Uterus (tissue), 4 donors: ENCODE data around the gene CLPX. TPM values are rescaled to one million over a fixed set of nuclear protein-coding genes. Genes with fewer than 3 reads are reported as not detected.

ENCODE experiments used
- DNase-seq, 2 donors: peaks; one replicate each; pipeline ENCODE4 v3.0.0-alpha.2; 2019 to 2020
- H3K27ac ChIP-seq, 2 donors: fragments of 200-600 bp; sonication (generic); 1 replicate in 1 of 2; 2 replicates in 1 of 2; pipeline ENCODE4 v1.5.1; 2016 to 2018
- H3K27me3 ChIP-seq, 2 donors: fragments of 200-600 bp; sonication (generic); one replicate each; pipeline ENCODE4 v1.5.1; 2018 to 2019; ENCODE audit warnings: control low read depth in 1 of 2
- H3K36me3 ChIP-seq, 2 donors: fragments of 200-600 bp; sonication (generic); one replicate each; pipeline ENCODE4 v1.5.1; 2019; ENCODE audit warnings: control low read depth in 1 of 2
- H3K4me1 ChIP-seq, 2 donors: fragments of 200-600 bp; sonication (generic); one replicate each; pipeline ENCODE4 v1.5.1; 2018 to 2019; ENCODE audit warnings: control low read depth in 1 of 2
- H3K4me3 ChIP-seq, 2 donors: fragments of 200-600 bp; sonication (generic); 1 replicate in 1 of 2; 2 replicates in 1 of 2; pipeline ENCODE4 v1.5.1; 2018 to 2019; ENCODE audit warnings: mild to moderate bottlenecking in 1 of 2
- H3K9me3 ChIP-seq, 2 donors: fragments of 200-600 bp; sonication (generic); one replicate each; pipeline ENCODE4 v1.5.1; 2019; ENCODE audit warnings: control low read depth in 1 of 2
- CTCF ChIP-seq, 4 experiments: fragments of 200-600 bp in 2 of 4; fragments of 450-650 bp in 2 of 4; sonication (generic) in 2 of 4; IDR thresholded peaks; one replicate each; pipeline ENCODE4 v1.5.1; 2016 to 2019; ENCODE audit warnings: antibody characterized with exemption in 4 of 4, mild to moderate bottlenecking in 2 of 4, moderate library complexity in 1 of 4
- POLR2A ChIP-seq, 2 donors: fragments of 450-650 bp; IDR thresholded peaks; one replicate each; pipeline ENCODE4 v1.6.1; 2016; ENCODE audit warnings: antibody characterized with exemption in 2 of 2, mild to moderate bottlenecking in 1 of 2, moderate library complexity in 1 of 2
- intact Hi-C: fragments of 100-400 bp; cut with DNase I; formaldehyde crosslinking; loops from one replicate; pipeline ENCODE4 v1.15.1; 2023; ENCODE audit warnings: low total_unique reads
- total RNA-seq, 4 donors: library from RNA; depleted of rRNA in 3 of 4; stranded (reverse); fragments of >200 nt in 3 of 4; gene quantifications; one replicate each; pipeline versions ENCODE4 v1.1.0 to v1.2.4, GENCODE V29; 2014 to 2023
- donor health status: DM: yes; HTN: yes; CAD: no.

The CLPX gene
- total RNA-seq, 4 donors from 2014 or later: 21.0 to 85.2 (median 51.8) TPM

GRCh38 chr15:65207280-65207840 lies 22.2 kb upstream of the CLPX start:
- Histone ChIP-seq H3K4me3 (no peak overlapping the region), H3K36me3 (no peaks in the 10 kb centered on the region), H3K27me3 (no peaks in the 10 kb centered on the region), H3K9me3 (no peaks in the 10 kb centered on the region), H3K4me1 (peaks cover 0 to 4% of the 10 kb centered on the region in 2 donors), H3K27ac (no peak overlapping the region)
- intact Hi-C loops: no loop called here
- no peak for TF ChIP-seq CTCF (IDR thresholded peaks at IDR 0.05)
- no peak for TF ChIP-seq POLR2A (IDR thresholded peaks at IDR 0.05)
- DNase-seq: no peak

DNA sequence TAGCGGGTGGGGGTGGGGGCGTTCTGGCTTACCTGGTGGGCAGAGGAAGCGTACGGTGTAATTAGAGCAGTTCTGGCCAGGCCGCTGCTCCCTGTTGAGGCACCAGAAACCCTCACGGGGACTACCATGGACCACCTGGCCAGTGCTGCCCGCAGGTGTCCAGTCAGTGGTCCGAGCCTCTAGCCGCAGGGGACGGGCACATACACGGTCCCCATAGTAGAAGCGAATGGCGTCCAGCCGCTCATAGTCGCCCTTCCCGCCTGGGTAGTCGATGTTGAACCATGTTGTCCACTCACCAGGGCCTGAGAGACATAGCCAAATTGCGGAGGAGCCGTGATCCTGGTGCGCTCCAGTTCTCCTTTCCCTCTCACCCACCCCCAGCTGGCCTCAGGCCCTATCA lies 21.6 kb upstream of the CLPX start:
- intact Hi-C loops: no loop called here
- H3K27ac ChIP-seq: no peak overlapping the region
- TF ChIP-seq POLR2A (IDR thresholded peaks at IDR 0.05) (no peak), CTCF (IDR thresholded peaks at IDR 0.05) (no peak)

GRCh38 chr15:65204931-65205660 lies 20.0 kb upstream of the CLPX start:
- intact Hi-C loops: no loop called here

More for the DNA sequence above, 21.6 kb upstream of the CLPX start:
- no peaks in the 10 kb centered on the region for H3K27me3 ChIP-seq
- H3K4me1 ChIP-seq: peaks cover 0 to 4% of the 10 kb centered on the region in 2 donors
- no peaks in the 10 kb centered on the region for H3K36me3 ChIP-seq
- H3K4me3 ChIP-seq: no peak overlapping the region
- DNase-seq: no peak
- no peaks in the 10 kb centered on the region for H3K9me3 ChIP-seq

GRCh38 chr15:65204236-65204930 lies 19.2 kb upstream of the CLPX start:
- no peak for DNase-seq

More at GRCh38 chr15:65204931-65205660, 20.0 kb upstream of the CLPX start:
- no peaks in the 10 kb centered on the region for H3K4me1 ChIP-seq
- TF ChIP-seq POLR2A (IDR thresholded peaks at IDR 0.05) (no peak), CTCF (IDR thresholded peaks at IDR 0.05) (no peak)
- H3K36me3 ChIP-seq: no peaks in the 10 kb centered on the region
- no peak for DNase-seq
- no peak overlapping the region for H3K4me3 ChIP-seq
- H3K27me3 ChIP-seq: no peaks in the 10 kb centered on the region
- no peaks in the 10 kb centered on the region for H3K9me3 ChIP-seq
- no peak overlapping the region for H3K27ac ChIP-seq

More at GRCh38 chr15:65204236-65204930, 19.2 kb upstream of the CLPX start:
- Histone ChIP-seq H3K27me3 (no peaks in the 10 kb centered on the region), H3K27ac (no peak overlapping the region), H3K4me1 (no peaks in the 10 kb centered on the region), H3K9me3 (no peaks in the 10 kb centered on the region), H3K36me3 (no peaks in the 10 kb centered on the region), H3K4me3 (no peak overlapping the region)
- TF ChIP-seq POLR2A (IDR thresholded peaks at IDR 0.05) (no peak), CTCF (IDR thresholded peaks at IDR 0.05) (no peak)
- intact Hi-C loops: no loop called here
